PC-3 (cell line): ENCODE data around the gene KCTD2. TPM values are rescaled to one million over a fixed set of nuclear protein-coding genes. Genes with fewer than 3 reads are reported as not detected.

Source experiments
- ATAC-seq: fragments of 200-7000 bp; cut with Tn5 transposase; 2 replicates; pipeline ENCODE4 v1.9.1; 2020; ENCODE audit warnings: mild to moderate bottlenecking, moderate library complexity
- BruUV-seq: library from RNA; stranded (reverse); fragments of 400-500 nt; replicated peaks from 2 replicates; lab custom pipeline; 2021; lab: Mats Ljungman, UMichigan
- CTCF ChIA-PET: fragments of 300-600 bp; sonication (Branson Sonifier 250); formaldehyde crosslinking; loops from one replicate; lab custom pipeline; 2022; ENCODE audit warnings: antibody characterized with exemption; lab: Charles Lee
- POLR2A ChIA-PET: fragments of 300-600 bp; sonication (Branson Sonifier 250); formaldehyde crosslinking; loops from one replicate; lab custom pipeline; 2022; ENCODE audit warnings: antibody characterized with exemption; ENCODE audit not compliant: unreplicated experiment; lab: Charles Lee
- DNase-seq: peaks from one replicate; pipeline ENCODE4 v3.0.0-alpha.2; 2015
- H2AFZ ChIP-seq: fragments of 300-600 bp; sonication (generic); 2 replicates; pipeline ENCODE4 v1.6.0; 2016; ENCODE audit warnings: antibody characterized with exemption, low read length
- H3F3A ChIP-seq: fragments of 300-600 bp; sonication (generic); one replicate; pipeline ENCODE4 v1.6.0; 2017; ENCODE audit warnings: antibody characterized with exemption, low read length, control low read depth, mild to moderate bottlenecking; ENCODE audit not compliant: unreplicated experiment
- H3K27ac ChIP-seq: fragments of 300-600 bp; sonication (generic); 2 replicates; pipeline ENCODE4 v1.5.1; 2016; ENCODE audit warnings: mild to moderate bottlenecking, low read length
- H3K27me3 ChIP-seq: fragments of 300-600 bp; sonication (generic); 2 replicates; pipeline ENCODE4 v1.6.1; 2016; ENCODE audit warnings: low read length, mixed read lengths
- H3K36me3 ChIP-seq: fragments of 300-600 bp; sonication (generic); 2 replicates; pipeline ENCODE4 v1.6.1; 2016; ENCODE audit warnings: low read depth, mixed run types, low read length, mixed read lengths
- H3K4me1 ChIP-seq: fragments of 300-600 bp; sonication (generic); 2 replicates; pipeline ENCODE4 v1.5.1; 2016; ENCODE audit warnings: low read length; ENCODE audit not compliant: insufficient read depth
- H3K4me2 ChIP-seq: fragments of 300-600 bp; sonication (generic); 2 replicates; pipeline ENCODE4 v1.6.0; 2016; ENCODE audit warnings: low read length
- H3K4me3 ChIP-seq: fragments of 300-600 bp; sonication (generic); 2 replicates; pipeline ENCODE4 v1.5.1; 2016; ENCODE audit warnings: mild to moderate bottlenecking, low read length, mixed read lengths
- H3K79me2 ChIP-seq: fragments of 300-600 bp; sonication (generic); 2 replicates; pipeline ENCODE4 v1.6.1; 2017; ENCODE audit warnings: low read length, mixed read lengths
- H3K9ac ChIP-seq: fragments of 300-600 bp; sonication (generic); 2 replicates; pipeline ENCODE4 v1.6.0; 2016; ENCODE audit warnings: mild to moderate bottlenecking, low read length
- H3K9me2 ChIP-seq: fragments of 300-600 bp; sonication (generic); replicated peaks from 2 replicates; pipeline ENCODE4 v1.6.1; 2016; ENCODE audit warnings: mixed run types, low read length, mixed read lengths
- H3K9me3 ChIP-seq: fragments of 300-600 bp; sonication (generic); 2 replicates; pipeline ENCODE4 v1.6.1; 2016; ENCODE audit warnings: low read length, mixed read lengths
- H4K20me1 ChIP-seq: fragments of 300-600 bp; sonication (generic); 2 replicates; pipeline ENCODE4 v1.6.1; 2016; ENCODE audit warnings: low read length, mixed read lengths
- CTCF ChIP-seq: fragments of 300-600 bp; sonication (generic); conservative IDR thresholded peaks from 2 replicates; pipeline ENCODE4 v1.5.1; 2017; ENCODE audit warnings: antibody characterized with exemption, low read depth, mild to moderate bottlenecking, low read length
- EZH2 ChIP-seq: fragments of 300-600 bp; sonication (generic); IDR thresholded peaks from one replicate; pipeline ENCODE4 v1.6.1; 2017; ENCODE audit warnings: antibody characterized with exemption, mild to moderate bottlenecking, low read length; ENCODE audit not compliant: unreplicated experiment
- EZH2phosphoT487 ChIP-seq: fragments of 300-600 bp; sonication (generic); IDR thresholded peaks from 2 replicates; pipeline ENCODE4 v1.6.1; 2018; ENCODE audit warnings: mild to moderate bottlenecking, antibody characterized with exemption, low read length, borderline replicate concordance
- intact Hi-C: fragments of 100-400 bp; cut with micrococcal nuclease; formaldehyde crosslinking; loops from 2 replicates; pipeline ENCODE4 v1.9.0; 2023
- total RNA-seq: library from RNA; depleted of rRNA; stranded (reverse); fragments of >200 nt; gene quantifications from 2 replicates; pipeline ENCODE4 v1.2.3, GENCODE V29; 2014

Gene KCTD2
- total RNA-seq, 1 experiment from 2014 or later = 28.0 TPM

DNA sequence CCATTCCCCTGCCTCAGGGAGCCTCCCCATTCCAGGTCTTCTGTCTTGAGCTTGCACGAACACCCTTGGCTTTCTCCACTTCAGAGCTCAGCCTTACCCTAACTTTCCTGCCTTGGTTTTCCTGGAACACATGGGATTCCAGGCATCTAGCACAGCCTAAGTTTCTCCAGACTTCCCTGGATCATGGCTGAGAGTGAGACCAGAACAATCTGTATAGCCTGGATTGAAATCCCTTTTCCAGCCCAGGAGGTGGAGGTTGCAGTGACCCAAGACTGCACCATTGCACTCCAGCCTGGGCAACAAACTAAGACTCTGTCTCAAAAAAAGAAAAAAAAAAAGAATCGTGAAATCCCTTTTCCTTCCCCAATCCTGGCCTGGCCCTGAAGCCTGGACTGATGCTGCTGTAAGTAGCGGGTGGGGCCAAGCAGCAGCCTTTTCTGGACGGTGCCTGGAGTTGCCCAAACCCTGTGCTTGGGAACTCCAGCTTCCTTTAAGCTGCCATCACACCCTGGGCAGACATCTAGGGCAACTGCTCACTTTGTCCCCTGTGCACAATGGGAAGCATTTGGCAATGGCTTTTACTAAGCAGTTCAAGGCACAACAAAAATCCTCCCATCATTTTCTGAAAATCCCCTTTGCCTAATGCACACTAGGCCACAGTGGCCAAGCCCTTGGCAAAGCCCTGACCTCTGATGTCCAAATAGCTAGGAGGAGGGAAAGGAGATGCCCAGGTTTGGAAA, 28.7 kb downstream of the KCTD2 start:
- Histone ChIP-seq H3K4me3 (no peak overlapping the region), H3K9me3 (no peaks in the 10 kb centered on the region), H2AFZ (no peak overlapping the region), H3K79me2 (no peaks in the 10 kb centered on the region), H3K9ac (no peak overlapping the region), H3F3A (peaks cover 5% of the 10 kb centered on the region), H3K9me2 (no peaks in the 10 kb centered on the region), H3K4me1 (peaks cover 26% of the 10 kb centered on the region), H3K4me2 (no peak overlapping the region), H3K27ac (no peak overlapping the region), H3K27me3 (no peaks in the 10 kb centered on the region), H4K20me1 (no peaks in the 10 kb centered on the region), H3K36me3 (no peaks in the 10 kb centered on the region)
- BruUV-seq = no TSS peak
- intact Hi-C loops = no loop called here
- ChIA-PET POLR2A (no interaction called here), CTCF (interaction anchor here (0.7 kb wide), 1 partner anchor 12 kb away, joined by 7 read pairs; no protein-coding TSS in a partner anchor)
- DNase-seq (no peak), ATAC-seq (no peak)
- TF ChIP-seq CTCF = no peak
- TF ChIP-seq EZH2 = no peak
- TF ChIP-seq EZH2phosphoT487 = no peak

DNA sequence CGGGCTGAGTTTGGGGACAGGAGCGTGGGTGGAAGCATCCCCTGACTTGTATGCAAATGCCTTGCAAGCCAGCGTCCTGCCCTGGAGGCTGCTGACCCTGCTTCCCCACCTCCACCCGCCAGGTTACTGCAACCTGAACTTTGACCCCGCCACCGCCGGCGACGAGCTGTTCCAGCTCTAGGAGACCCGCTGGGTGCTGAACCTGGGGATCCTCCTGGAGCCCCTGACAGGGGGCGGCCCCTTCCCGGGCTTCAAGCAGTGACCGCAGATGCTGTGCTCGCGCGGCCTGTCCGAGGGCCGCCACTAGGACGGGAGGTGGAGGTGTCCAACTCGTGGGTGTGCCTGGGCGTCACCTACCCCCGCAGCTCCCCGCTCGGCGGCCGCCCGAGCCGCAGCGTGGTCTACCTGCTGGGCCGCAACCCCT, 30.1 kb downstream of the KCTD2 start:
- Histone ChIP-seq H3K36me3 (no peaks in the 10 kb centered on the region), H4K20me1 (no peaks in the 10 kb centered on the region), H3K79me2 (no peaks in the 10 kb centered on the region), H3F3A (peaks cover 5% of the 10 kb centered on the region), H3K9me2 (no peaks in the 10 kb centered on the region), H3K9ac (no peak overlapping the region), H3K9me3 (no peaks in the 10 kb centered on the region), H3K4me1 (peaks cover 26% of the 10 kb centered on the region), H2AFZ (no peak overlapping the region), H3K4me2 (no peak overlapping the region), H3K27ac (no peak overlapping the region), H3K4me3 (no peak overlapping the region), H3K27me3 (no peaks in the 10 kb centered on the region)
- TF ChIP-seq EZH2 (no peak), CTCF (no peak), EZH2phosphoT487 (no peak)
- ATAC-seq (no peak), DNase-seq (no peak)
- intact Hi-C loops = no loop called here
- no TSS peak for BruUV-seq
- ChIA-PET POLR2A (no interaction called here), CTCF (no interaction called here)

- BruUV-seq = no TSS peak
These were observed 30.7 kb downstream of the KCTD2 start for GRCh38 chr17:75077496-75078283.

More at GRCh38 chr17:75077496-75078283, 30.7 kb downstream of the KCTD2 start:
- peak overlapping the region; percentile 57 for H3K9ac ChIP-seq
- H3K4me1 ChIP-seq = peaks cover 26% of the 10 kb centered on the region
- peaks cover 5% of the 10 kb centered on the region for H3F3A ChIP-seq
- intact Hi-C loops = no loop called here
- no peak for DNase-seq
- no peaks in the 10 kb centered on the region for H3K79me2 ChIP-seq
- H3K27me3 ChIP-seq = no peaks in the 10 kb centered on the region
- peak overlapping the region; percentile 79 for H3K27ac ChIP-seq
- H3K9me3 ChIP-seq = no peaks in the 10 kb centered on the region
- no peak for ATAC-seq
- no peaks in the 10 kb centered on the region for H3K9me2 ChIP-seq
- ChIA-PET POLR2A (no interaction called here), CTCF (no interaction called here)
- TF ChIP-seq CTCF = peak; percentile 24; the same call in 1 of the 2 replicates
- TF ChIP-seq EZH2phosphoT487 = no peak
- no peaks in the 10 kb centered on the region for H3K36me3 ChIP-seq
- H3K4me3 ChIP-seq = no peak overlapping the region
- H2AFZ ChIP-seq = peak overlapping the region; percentile 62; the same call in 1 of the 2 replicates
- H3K4me2 ChIP-seq = peak overlapping the region; percentile 66
- H4K20me1 ChIP-seq = no peaks in the 10 kb centered on the region
